ENCODE results near the gene SPANXB1.

DNA sequence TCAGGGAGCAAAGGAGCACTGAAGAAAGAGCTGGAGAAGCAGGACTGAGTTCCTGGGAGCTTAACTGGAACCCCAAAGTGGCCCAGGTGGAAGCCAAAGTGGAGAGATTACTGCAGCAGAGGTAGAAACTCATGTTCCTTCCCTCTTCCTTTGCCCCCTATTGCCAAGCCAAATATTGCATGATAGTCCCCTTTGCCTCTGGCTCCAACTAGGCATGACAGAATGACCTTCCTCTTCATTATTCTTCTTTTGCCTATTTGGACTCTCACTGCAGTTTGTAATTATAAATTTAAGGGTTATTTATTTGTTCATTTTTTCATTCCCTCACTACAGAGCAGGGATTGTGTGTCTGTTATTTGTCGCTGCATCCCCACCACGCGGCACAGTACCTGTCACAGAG lies 22.1 kb upstream of the SPANXB1 start:
- TF ChIP-seq, protein P1, sequence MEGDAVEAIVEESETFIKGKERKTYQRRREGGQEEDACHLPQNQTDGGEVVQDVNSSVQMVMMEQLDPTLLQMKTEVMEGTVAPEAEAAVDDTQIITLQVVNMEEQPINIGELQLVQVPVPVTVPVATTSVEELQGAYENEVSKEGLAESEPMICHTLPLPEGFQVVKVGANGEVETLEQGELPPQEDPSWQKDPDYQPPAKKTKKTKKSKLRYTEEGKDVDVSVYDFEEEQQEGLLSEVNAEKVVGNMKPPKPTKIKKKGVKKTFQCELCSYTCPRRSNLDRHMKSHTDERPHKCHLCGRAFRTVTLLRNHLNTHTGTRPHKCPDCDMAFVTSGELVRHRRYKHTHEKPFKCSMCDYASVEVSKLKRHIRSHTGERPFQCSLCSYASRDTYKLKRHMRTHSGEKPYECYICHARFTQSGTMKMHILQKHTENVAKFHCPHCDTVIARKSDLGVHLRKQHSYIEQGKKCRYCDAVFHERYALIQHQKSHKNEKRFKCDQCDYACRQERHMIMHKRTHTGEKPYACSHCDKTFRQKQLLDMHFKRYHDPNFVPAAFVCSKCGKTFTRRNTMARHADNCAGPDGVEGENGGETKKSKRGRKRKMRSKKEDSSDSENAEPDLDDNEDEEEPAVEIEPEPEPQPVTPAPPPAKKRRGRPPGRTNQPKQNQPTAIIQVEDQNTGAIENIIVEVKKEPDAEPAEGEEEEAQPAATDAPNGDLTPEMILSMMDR (conservative IDR thresholded peaks at IDR 0.05; ENCODE audit: low read depth in 2 of 2), result no peak
- TF ChIP-seq EZH2 (IDR thresholded peaks at IDR 0.05; ENCODE audit: low read depth, unreplicated experiment), result no peak
- TF ChIP-seq CREB1 (CRISPR knock-in tag; IDR thresholded peaks at IDR 0.05; ENCODE audit: low read depth), result no peak
- TF ChIP-seq, protein P2, sequence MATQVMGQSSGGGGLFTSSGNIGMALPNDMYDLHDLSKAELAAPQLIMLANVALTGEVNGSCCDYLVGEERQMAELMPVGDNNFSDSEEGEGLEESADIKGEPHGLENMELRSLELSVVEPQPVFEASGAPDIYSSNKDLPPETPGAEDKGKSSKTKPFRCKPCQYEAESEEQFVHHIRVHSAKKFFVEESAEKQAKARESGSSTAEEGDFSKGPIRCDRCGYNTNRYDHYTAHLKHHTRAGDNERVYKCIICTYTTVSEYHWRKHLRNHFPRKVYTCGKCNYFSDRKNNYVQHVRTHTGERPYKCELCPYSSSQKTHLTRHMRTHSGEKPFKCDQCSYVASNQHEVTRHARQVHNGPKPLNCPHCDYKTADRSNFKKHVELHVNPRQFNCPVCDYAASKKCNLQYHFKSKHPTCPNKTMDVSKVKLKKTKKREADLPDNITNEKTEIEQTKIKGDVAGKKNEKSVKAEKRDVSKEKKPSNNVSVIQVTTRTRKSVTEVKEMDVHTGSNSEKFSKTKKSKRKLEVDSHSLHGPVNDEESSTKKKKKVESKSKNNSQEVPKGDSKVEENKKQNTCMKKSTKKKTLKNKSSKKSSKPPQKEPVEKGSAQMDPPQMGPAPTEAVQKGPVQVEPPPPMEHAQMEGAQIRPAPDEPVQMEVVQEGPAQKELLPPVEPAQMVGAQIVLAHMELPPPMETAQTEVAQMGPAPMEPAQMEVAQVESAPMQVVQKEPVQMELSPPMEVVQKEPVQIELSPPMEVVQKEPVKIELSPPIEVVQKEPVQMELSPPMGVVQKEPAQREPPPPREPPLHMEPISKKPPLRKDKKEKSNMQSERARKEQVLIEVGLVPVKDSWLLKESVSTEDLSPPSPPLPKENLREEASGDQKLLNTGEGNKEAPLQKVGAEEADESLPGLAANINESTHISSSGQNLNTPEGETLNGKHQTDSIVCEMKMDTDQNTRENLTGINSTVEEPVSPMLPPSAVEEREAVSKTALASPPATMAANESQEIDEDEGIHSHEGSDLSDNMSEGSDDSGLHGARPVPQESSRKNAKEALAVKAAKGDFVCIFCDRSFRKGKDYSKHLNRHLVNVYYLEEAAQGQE (IDR thresholded peaks at IDR 0.05; ENCODE audit: unreplicated experiment), result no peak
